CD14-positive monocyte (primary cell): Measurements from ENCODE around the gene RIMS3. TPM values are rescaled to one million over a fixed set of nuclear protein-coding genes. Genes with fewer than 3 reads are reported as not detected.

Experiments used
- DNase-seq, 3 donors: peaks; one replicate each; pipeline ENCODE4 v3.0.0-alpha.2; 2011 to 2022
- H2AFZ ChIP-seq: 2 replicates; pipeline ENCODE4 v1.6.0; 2012; ENCODE audit warnings: mild to moderate bottlenecking, low read depth, low read length, inconsistent platforms; ENCODE audit not compliant: insufficient read depth, poor library complexity, severe bottlenecking
- H3K27ac ChIP-seq, 2 donors: 1 replicate in 1 of 2; 2 replicates in 1 of 2; pipeline ENCODE4 v1.5.1; 2012 to 2013; ENCODE audit warnings: low read length in 2 of 2, control low read depth in 1 of 2, inconsistent platforms in 1 of 2, low read depth in 1 of 2, mild to moderate bottlenecking in 1 of 2
- H3K27me3 ChIP-seq, 2 donors: one replicate each; pipeline versions ENCODE4 v1.6.0 to v1.6.1; 2011 to 2013; ENCODE audit warnings: low read length in 2 of 2; ENCODE audit not compliant: control insufficient read depth in 2 of 2, insufficient read depth in 2 of 2
- H3K36me3 ChIP-seq, 2 donors: replicated peaks in 1 of 2; 1 replicate in 1 of 2; 2 replicates in 1 of 2; pipeline versions ENCODE4 v1.5.1 to v1.6.1; 2012 to 2013; ENCODE audit warnings: low read length in 2 of 2, control low read depth in 1 of 2, inconsistent platforms in 1 of 2, mild to moderate bottlenecking in 1 of 2; ENCODE audit not compliant: insufficient read depth in 2 of 2, control insufficient read depth in 1 of 2
- H3K4me1 ChIP-seq, 2 donors: 1 replicate in 1 of 2; 2 replicates in 1 of 2; pipeline versions ENCODE4 v1.5.1 to v1.6.1; 2012 to 2013; ENCODE audit warnings: low read length in 2 of 2, control low read depth in 1 of 2, inconsistent platforms in 1 of 2, mild to moderate bottlenecking in 1 of 2, moderate library complexity in 1 of 2; ENCODE audit not compliant: insufficient read depth in 2 of 2, control insufficient read depth in 1 of 2
- H3K4me2 ChIP-seq: replicated peaks from 2 replicates; pipeline ENCODE3; 2012; ENCODE audit warnings: low read length, moderate library complexity, mild to moderate bottlenecking; ENCODE audit not compliant: poor library complexity, severe bottlenecking; ENCODE audit errors: extremely low read depth
- H3K4me3 ChIP-seq, 3 experiments: fragments of 200-600 bp in 1 of 3; sonication (generic) in 1 of 3; replicated peaks in 1 of 3; 1 replicate in 2 of 3; 2 replicates in 1 of 3; pipeline ENCODE4 v1.5.1; 2011 to 2013; ENCODE audit warnings: low read length in 3 of 3, mild to moderate bottlenecking in 3 of 3, control low read depth in 2 of 3, low read depth in 2 of 3, inconsistent platforms in 1 of 3, moderate library complexity in 1 of 3
- H3K79me2 ChIP-seq: 2 replicates; pipeline ENCODE4 v1.6.0; 2012; ENCODE audit warnings: mild to moderate bottlenecking, control low read depth, inconsistent platforms, low read length, moderate library complexity; ENCODE audit not compliant: insufficient read depth
- H3K9ac ChIP-seq: 2 replicates; pipeline ENCODE4 v1.6.0; 2017; ENCODE audit warnings: low read length, mild to moderate bottlenecking; ENCODE audit not compliant: insufficient read depth, poor library complexity, severe bottlenecking
- H3K9me3 ChIP-seq, 2 donors: replicated peaks in 1 of 2; 1 replicate in 1 of 2; 2 replicates in 1 of 2; pipeline versions ENCODE4 v1.5.1 to v1.6.1; 2012 to 2013; ENCODE audit warnings: low read length in 2 of 2, control low read depth in 1 of 2; ENCODE audit not compliant: control insufficient read depth in 1 of 2, insufficient read depth in 1 of 2
- H4K20me1 ChIP-seq: 2 replicates; pipeline ENCODE4 v1.6.0; 2012; ENCODE audit warnings: mild to moderate bottlenecking, low read length, control low read depth, moderate library complexity; ENCODE audit not compliant: insufficient read depth
- H3K27ac Mint-ChIP-seq, 7 donors: one replicate each; pipeline ENCODE4 v1.8.0; 2020; ENCODE audit warnings: mild to moderate bottlenecking in 7 of 7, mixed read lengths in 7 of 7, moderate library complexity in 6 of 7, inconsistent platforms in 2 of 7
- H3K27me3 Mint-ChIP-seq, 3 donors: one replicate each; pipeline ENCODE4 v1.8.0; 2021 to 2022; ENCODE audit warnings: low read depth in 3 of 3, mild to moderate bottlenecking in 3 of 3, mixed read lengths in 3 of 3, moderate library complexity in 3 of 3, inconsistent platforms in 1 of 3
- H3K36me3 Mint-ChIP-seq, 2 donors: one replicate each; pipeline ENCODE4 v1.8.0; 2020; ENCODE audit warnings: mixed read lengths in 2 of 2, inconsistent platforms in 1 of 2, mild to moderate bottlenecking in 1 of 2
- H3K4me1 Mint-ChIP-seq: one replicate; pipeline ENCODE4 v1.8.0; 2020; ENCODE audit warnings: mild to moderate bottlenecking, mixed read lengths
- H3K4me3 Mint-ChIP-seq, 2 donors: one replicate each; pipeline ENCODE4 v1.8.0; 2020; ENCODE audit warnings: mild to moderate bottlenecking in 2 of 2, mixed read lengths in 2 of 2, moderate library complexity in 1 of 2
- H3K9me3 Mint-ChIP-seq, 7 donors: one replicate each; pipeline ENCODE4 v1.8.0; 2020 to 2022; ENCODE audit warnings: mixed read lengths in 7 of 7, mild to moderate bottlenecking in 6 of 7, moderate library complexity in 6 of 7, inconsistent platforms in 2 of 7
- WGBS: methylation state at CpG from one replicate; pipeline ENCODE4 v1.1.5; 2013; ENCODE audit warnings: missing lambda C conversion rate; ENCODE audit not compliant: insufficient coverage; 5-methylcytosine and 5-hydroxymethylcytosine counted together
- intact Hi-C, 2 donors: fragments of 100-400 bp; cut with micrococcal nuclease; formaldehyde crosslinking; loops; one replicate each; pipeline versions ENCODE4 v1.15.0 to v1.15.1; 2023
- polyA plus RNA-seq, 3 donors: library from polyadenylated mRNA; depleted of rRNA in 1 of 3; unstranded in 2 of 3; stranded (reverse) in 1 of 3; fragments of 300-500 nt in 2 of 3; fragments of >200 nt in 1 of 3; fragmentation: Illumina TruSeq in 2 of 3; gene quantifications; 1 replicate in 2 of 3; 2 replicates in 1 of 3; pipeline ENCODE4 v1.2.3, GENCODE V29; 2012 to 2021
- TF ChIP-seq, protein P1 (sequence below): fragments of 200-600 bp; IDR thresholded peaks from one replicate; pipeline ENCODE4 v1.8.0; 2022; ENCODE audit warnings: antibody characterized with exemption, mild to moderate bottlenecking

Gene RIMS3
- polyA plus RNA-seq, 3 donors: 0.15 to 1.0 (median 0.26) TPM

DNA sequence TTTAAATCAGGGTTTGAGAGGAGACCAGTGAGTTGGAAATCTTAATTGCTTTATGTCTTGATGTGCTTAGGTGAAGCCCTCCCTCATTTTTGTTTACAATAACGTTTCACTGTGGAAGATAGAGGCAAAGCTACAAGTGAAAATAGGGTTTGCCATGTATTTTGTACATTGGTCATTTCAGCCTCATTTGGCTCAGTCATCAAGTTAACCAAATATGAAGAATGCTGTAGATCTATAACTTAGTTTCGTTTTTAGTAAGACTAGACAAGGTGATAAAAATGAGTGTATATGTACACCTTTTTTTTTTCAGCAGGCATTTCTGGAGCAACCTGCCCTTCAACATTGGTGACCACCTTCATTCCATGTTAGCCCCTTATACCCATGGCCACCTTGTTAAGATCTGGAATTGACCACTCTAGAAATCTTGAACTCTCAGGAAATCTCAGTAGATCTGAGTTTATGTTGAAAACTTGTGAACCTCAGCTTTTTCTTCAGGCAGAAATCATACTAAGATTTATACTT lies 28.9 kb upstream of the RIMS3 start:
- Histone ChIP-seq H3K27ac (peak overlapping the region in 1 of 2 donors; percentile 99), H3K79me2 (peaks cover 98% of the 10 kb centered on the region), H3K4me2 (no peak overlapping the region), H3K36me3 (peaks cover 0 to 16% of the 10 kb centered on the region in 2 donors), H3K9me3 (no peaks in the 10 kb centered on the region), H3K4me1 (peaks cover 35 to 39% of the 10 kb centered on the region in 2 donors), H3K4me3 (no peak overlapping the region), H3K27me3 (no peaks in the 10 kb centered on the region), H4K20me1 (peaks cover 69% of the 10 kb centered on the region), H3K9ac (no peak overlapping the region), H2AFZ (no peak overlapping the region)
- intact Hi-C loops: no loop called here
- DNase-seq: no peak
- peaks cover 62% of the 10 kb centered on the region for H3K4me1 Mint-ChIP-seq
- no peaks in the 10 kb centered on the region for H3K27me3 Mint-ChIP-seq
- no peak overlapping the region for H3K4me3 Mint-ChIP-seq
- TF ChIP-seq, protein P1, sequence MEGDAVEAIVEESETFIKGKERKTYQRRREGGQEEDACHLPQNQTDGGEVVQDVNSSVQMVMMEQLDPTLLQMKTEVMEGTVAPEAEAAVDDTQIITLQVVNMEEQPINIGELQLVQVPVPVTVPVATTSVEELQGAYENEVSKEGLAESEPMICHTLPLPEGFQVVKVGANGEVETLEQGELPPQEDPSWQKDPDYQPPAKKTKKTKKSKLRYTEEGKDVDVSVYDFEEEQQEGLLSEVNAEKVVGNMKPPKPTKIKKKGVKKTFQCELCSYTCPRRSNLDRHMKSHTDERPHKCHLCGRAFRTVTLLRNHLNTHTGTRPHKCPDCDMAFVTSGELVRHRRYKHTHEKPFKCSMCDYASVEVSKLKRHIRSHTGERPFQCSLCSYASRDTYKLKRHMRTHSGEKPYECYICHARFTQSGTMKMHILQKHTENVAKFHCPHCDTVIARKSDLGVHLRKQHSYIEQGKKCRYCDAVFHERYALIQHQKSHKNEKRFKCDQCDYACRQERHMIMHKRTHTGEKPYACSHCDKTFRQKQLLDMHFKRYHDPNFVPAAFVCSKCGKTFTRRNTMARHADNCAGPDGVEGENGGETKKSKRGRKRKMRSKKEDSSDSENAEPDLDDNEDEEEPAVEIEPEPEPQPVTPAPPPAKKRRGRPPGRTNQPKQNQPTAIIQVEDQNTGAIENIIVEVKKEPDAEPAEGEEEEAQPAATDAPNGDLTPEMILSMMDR: no peak
- peaks cover 15 to 23% of the 10 kb centered on the region in 2 donors for H3K36me3 Mint-ChIP-seq
- no CpG with 5 or more reads among the region's 2 CpGs for WGBS
- peaks cover 0 to 3% (median 2%) of the 10 kb centered on the region in 7 donors for H3K9me3 Mint-ChIP-seq
- peak overlapping the region in 2 of 7 donors; percentile 2 to 3 for H3K27ac Mint-ChIP-seq

- Mint-ChIP-seq H3K27me3 (no peaks in the 10 kb centered on the region), H3K4me1 (peaks cover 52% of the 10 kb centered on the region), H3K27ac (peak overlapping the region in 5 of 7 donors; percentile 20 to 99 (median 46)), H3K9me3 (peaks cover 0 to 1% (median 0%) of the 10 kb centered on the region in 7 donors), H3K4me3 (peak overlapping the region in 1 of 2 donors; percentile 99), H3K36me3 (peaks cover 15 to 16% of the 10 kb centered on the region in 2 donors)
- intact Hi-C loops: no loop called here
- Histone ChIP-seq H3K4me1 (peaks cover 25 to 33% of the 10 kb centered on the region in 2 donors), H2AFZ (no peak overlapping the region), H3K79me2 (peaks cover 98% of the 10 kb centered on the region), H3K27me3 (no peaks in the 10 kb centered on the region), H3K27ac (peak overlapping the region in 1 of 2 donors; percentile 99), H3K9me3 (no peaks in the 10 kb centered on the region), H4K20me1 (peaks cover 68% of the 10 kb centered on the region), H3K9ac (peak overlapping the region; percentile 100), H3K36me3 (peaks cover 0 to 16% of the 10 kb centered on the region in 2 donors), H3K4me3 (peak overlapping the region in 1 of 3 experiments; percentile 82), H3K4me2 (peak overlapping the region; percentile 93)
- DNase-seq: no peak
- TF ChIP-seq, protein P1: no peak
- no CpG with 5 or more reads among the region's 1 CpG for WGBS
Observed at GRCh38 chr1:40693425-40693824, 27.9 kb upstream of the RIMS3 start.
